Measurements from ENCODE around the gene NDUFAF3.

DNA sequence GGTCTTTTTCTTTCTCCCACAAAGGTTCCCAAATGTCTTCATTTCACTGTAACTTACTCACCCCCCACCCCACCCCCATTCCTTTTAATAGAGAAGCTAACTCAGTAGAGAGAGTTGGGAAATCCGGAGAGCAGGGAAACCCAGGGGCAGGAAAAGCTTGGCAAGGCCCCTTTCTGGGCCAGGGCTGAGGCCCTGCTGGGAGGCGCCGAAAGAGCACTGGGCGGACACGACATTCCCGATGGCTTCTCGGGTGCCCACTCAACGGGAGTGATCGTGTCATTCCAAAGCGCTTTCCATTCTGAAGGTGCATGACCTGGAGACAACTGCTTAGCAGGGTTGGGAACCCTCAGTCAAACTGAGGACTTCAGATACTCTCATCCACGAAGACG lies 2.0 kb upstream of the NDUFAF3 start:
- TF ChIP-seq, protein P1, sequence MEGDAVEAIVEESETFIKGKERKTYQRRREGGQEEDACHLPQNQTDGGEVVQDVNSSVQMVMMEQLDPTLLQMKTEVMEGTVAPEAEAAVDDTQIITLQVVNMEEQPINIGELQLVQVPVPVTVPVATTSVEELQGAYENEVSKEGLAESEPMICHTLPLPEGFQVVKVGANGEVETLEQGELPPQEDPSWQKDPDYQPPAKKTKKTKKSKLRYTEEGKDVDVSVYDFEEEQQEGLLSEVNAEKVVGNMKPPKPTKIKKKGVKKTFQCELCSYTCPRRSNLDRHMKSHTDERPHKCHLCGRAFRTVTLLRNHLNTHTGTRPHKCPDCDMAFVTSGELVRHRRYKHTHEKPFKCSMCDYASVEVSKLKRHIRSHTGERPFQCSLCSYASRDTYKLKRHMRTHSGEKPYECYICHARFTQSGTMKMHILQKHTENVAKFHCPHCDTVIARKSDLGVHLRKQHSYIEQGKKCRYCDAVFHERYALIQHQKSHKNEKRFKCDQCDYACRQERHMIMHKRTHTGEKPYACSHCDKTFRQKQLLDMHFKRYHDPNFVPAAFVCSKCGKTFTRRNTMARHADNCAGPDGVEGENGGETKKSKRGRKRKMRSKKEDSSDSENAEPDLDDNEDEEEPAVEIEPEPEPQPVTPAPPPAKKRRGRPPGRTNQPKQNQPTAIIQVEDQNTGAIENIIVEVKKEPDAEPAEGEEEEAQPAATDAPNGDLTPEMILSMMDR (IDR thresholded peaks at IDR 0.05; ENCODE audit: insufficient read depth, low read depth, low read length), result no peak
- no peak for TF ChIP-seq EZH2 (IDR thresholded peaks at IDR 0.05; ENCODE audit: insufficient read depth, low read length)
